Liver (tissue), 9 donors: ENCODE results near the gene CARD9. TPM values are rescaled to one million over a fixed set of nuclear protein-coding genes. Genes with fewer than 3 reads are reported as not detected.

Experiments
- DNase-seq: peaks from one replicate; pipeline ENCODE4 v3.0.0-alpha.2; 2017; ENCODE audit warnings: low spot score
- H3K27ac ChIP-seq, 2 donors: one replicate each; pipeline ENCODE4 v1.7.0; 2013; ENCODE audit warnings: inconsistent platforms in 2 of 2, low read length in 2 of 2, control low read depth in 1 of 2, low read depth in 1 of 2, mild to moderate bottlenecking in 1 of 2
- H3K27me3 ChIP-seq, 4 donors: one replicate each; pipeline versions ENCODE4 v1.6.1 to v1.7.0; 2013; ENCODE audit warnings: low read length in 3 of 4, inconsistent platforms in 1 of 4, mild to moderate bottlenecking in 1 of 4, moderate library complexity in 1 of 4; ENCODE audit not compliant: control insufficient read depth in 4 of 4, insufficient read depth in 4 of 4
- H3K36me3 ChIP-seq, 4 donors: one replicate each; pipeline versions ENCODE4 v1.6.1 to v1.7.0; 2013; ENCODE audit warnings: low read length in 3 of 4, mild to moderate bottlenecking in 3 of 4, low read depth in 1 of 4, moderate library complexity in 1 of 4; ENCODE audit not compliant: control insufficient read depth in 4 of 4, insufficient read depth in 3 of 4
- H3K4me1 ChIP-seq, 4 donors: one replicate each; pipeline versions ENCODE4 v1.6.1 to v1.7.0; 2013; ENCODE audit warnings: low read length in 3 of 4, mild to moderate bottlenecking in 3 of 4, moderate library complexity in 1 of 4; ENCODE audit not compliant: control insufficient read depth in 4 of 4, insufficient read depth in 4 of 4
- H3K4me3 ChIP-seq, 3 donors: one replicate each; pipeline versions ENCODE4 v1.6.1 to v1.7.0; 2013; ENCODE audit warnings: low read length in 3 of 3, control low read depth in 1 of 3, low read depth in 1 of 3, mild to moderate bottlenecking in 1 of 3
- H3K9ac ChIP-seq, 2 donors: one replicate each; pipeline ENCODE4 v1.7.0; 2013; ENCODE audit warnings: low read length in 2 of 2, mild to moderate bottlenecking in 2 of 2, moderate library complexity in 2 of 2, control low read depth in 1 of 2, low read depth in 1 of 2
- H3K9me3 ChIP-seq, 4 donors: one replicate each; pipeline versions ENCODE4 v1.6.1 to v1.7.0; 2013; ENCODE audit warnings: low read length in 3 of 4; ENCODE audit not compliant: control insufficient read depth in 4 of 4
- FOXA1 ChIP-seq: IDR thresholded peaks from 2 replicates; pipeline ENCODE4 v1.6.1; 2016; ENCODE audit warnings: antibody characterized with exemption
- FOXA2 ChIP-seq: IDR thresholded peaks from 2 replicates; pipeline ENCODE4 v1.6.1; 2016; ENCODE audit warnings: antibody characterized with exemption
- GABPA ChIP-seq, 2 donors: IDR thresholded peaks in 1 of 2; conservative IDR thresholded peaks in 1 of 2; 2 replicates each; pipeline ENCODE4 v1.6.1; 2016; ENCODE audit warnings: antibody characterized with exemption in 2 of 2, mild to moderate bottlenecking in 1 of 2, moderate library complexity in 1 of 2
- HNF4A ChIP-seq, 2 donors: conservative IDR thresholded peaks; 2 replicates each; pipeline ENCODE4 v1.6.1; 2016; ENCODE audit warnings: antibody characterized with exemption in 2 of 2, mild to moderate bottlenecking in 2 of 2
- HNF4G ChIP-seq: IDR thresholded peaks from 2 replicates; pipeline ENCODE4 v1.6.1; 2016; ENCODE audit warnings: antibody characterized with exemption
- JUND ChIP-seq, 2 donors: IDR thresholded peaks; 2 replicates each; pipeline ENCODE4 v1.6.1; 2016; ENCODE audit warnings: antibody characterized with exemption in 2 of 2
- MAX ChIP-seq: IDR thresholded peaks from 2 replicates; pipeline ENCODE4 v1.6.1; 2016; ENCODE audit warnings: antibody characterized with exemption
- NR2F2 ChIP-seq: IDR thresholded peaks from 2 replicates; pipeline ENCODE4 v1.6.1; 2016; ENCODE audit warnings: antibody characterized with exemption
- RAD21 ChIP-seq, 2 donors: IDR thresholded peaks; 2 replicates each; pipeline ENCODE4 v1.6.1; 2016; ENCODE audit warnings: antibody characterized with exemption in 2 of 2, mild to moderate bottlenecking in 2 of 2
- REST ChIP-seq: IDR thresholded peaks from 2 replicates; pipeline ENCODE4 v1.6.1; 2016; ENCODE audit warnings: antibody characterized with exemption, mild to moderate bottlenecking
- RXRA ChIP-seq, 2 donors: IDR thresholded peaks; 2 replicates each; pipeline ENCODE4 v1.6.1; 2017 to 2018; ENCODE audit warnings: antibody characterized with exemption in 2 of 2, mild to moderate bottlenecking in 1 of 2
- SP1 ChIP-seq: IDR thresholded peaks from 2 replicates; pipeline ENCODE4 v1.6.1; 2018; ENCODE audit warnings: antibody characterized with exemption, mild to moderate bottlenecking
- WGBS: extraction: QIAGEN DNeasy Blood & Tissue Kit; methylation state at CpG from one replicate; pipeline ENCODE4 v1.1.7; 2013; 5-methylcytosine and 5-hydroxymethylcytosine counted together
- polyA plus RNA-seq, 2 donors: library from polyadenylated mRNA; stranded (reverse) in 1 of 2; unstranded in 1 of 2; fragments of 200-250 nt in 1 of 2; fragments of >200 nt in 1 of 2; fragmentation: Nextera tagmentation in 1 of 2; extraction: Ambion mirVana in 1 of 2; gene quantifications; one replicate each; pipeline versions ENCODE4 v1.2.1 to v1.2.3, GENCODE V29; 2013 to 2015
- total RNA-seq, 2 donors: library from RNA; depleted of rRNA; stranded (reverse); fragments of >200 nt; gene quantifications; one replicate each; pipeline ENCODE4 v1.2.3, GENCODE V29; 2014
- TF ChIP-seq, protein P1 (sequence below): IDR thresholded peaks from 2 replicates; pipeline ENCODE4 v1.6.1; 2016; ENCODE audit warnings: antibody characterized with exemption
- TF ChIP-seq, protein P2 (sequence below): fragments of 150-350 bp; IDR thresholded peaks from 2 replicates; pipeline ENCODE4 v1.5.1; 2017; ENCODE audit warnings: improper control_type of control experiment, low read depth, low read length; ENCODE audit not compliant: missing input control
- donor health status: healthy.
- donor health status: healthy.
- donor health status: healthy.
- donor health status: healthy.
- donor health status: healthy.

The CARD9 gene
- total and polyA plus RNA-seq, 4 donors: 0.25 to 5.3 (median 2.2) TPM

DNA sequence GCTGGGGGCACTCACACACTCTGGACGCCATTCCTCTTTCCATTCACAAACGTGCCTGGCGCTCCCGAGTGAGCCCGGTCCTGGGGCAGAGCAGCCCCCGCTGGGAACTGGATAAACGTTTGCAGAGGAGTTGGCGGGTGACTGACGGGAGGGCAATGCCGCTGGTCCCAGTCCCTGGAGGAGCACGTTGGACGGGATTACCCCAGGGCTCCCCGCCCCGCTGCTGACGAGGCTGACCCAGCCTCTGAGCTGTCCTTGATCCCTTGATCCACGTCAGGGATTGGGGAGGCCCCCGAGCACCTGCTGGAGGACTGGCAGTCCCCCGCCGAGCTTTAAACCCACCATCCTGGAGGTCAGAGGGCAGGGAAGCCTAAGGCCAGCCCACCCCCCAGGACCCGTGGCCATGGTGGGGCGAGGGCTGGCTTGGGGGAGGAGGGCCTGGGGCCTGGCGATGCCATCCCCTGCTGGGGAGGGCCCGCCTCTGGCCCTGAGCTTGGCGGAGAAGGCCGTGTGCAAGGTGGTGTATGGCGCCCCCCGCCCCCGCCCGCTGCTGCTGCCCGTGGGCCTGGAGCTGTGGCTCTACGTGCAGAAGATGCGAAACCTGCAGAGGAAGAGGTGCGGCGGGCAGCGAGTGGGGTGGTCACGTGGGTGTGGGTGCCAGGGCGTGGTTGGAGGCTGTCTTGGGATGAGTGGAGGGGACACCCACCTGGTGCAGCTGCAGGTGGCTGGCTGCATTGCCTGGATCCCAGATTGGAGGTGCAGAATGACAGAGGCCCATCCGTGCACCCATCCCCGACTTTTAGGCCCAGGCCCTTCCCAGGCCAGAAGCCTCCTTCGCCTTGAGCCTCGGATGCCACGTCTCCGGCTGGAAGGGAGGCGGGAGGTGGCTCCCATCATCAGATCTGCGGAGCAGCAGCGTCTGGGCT, 41.6 kb downstream of the CARD9 start:
- Histone ChIP-seq H3K36me3 (no peaks in the 10 kb centered on the region), H3K9me3 (no peaks in the 10 kb centered on the region), H3K4me1 (peaks cover 0 to 6% (median under 1%) of the 10 kb centered on the region in 4 donors), H3K27ac (no peak overlapping the region), H3K4me3 (no peak overlapping the region), H3K9ac (no peak overlapping the region), H3K27me3 (no peaks in the 10 kb centered on the region)
- TF ChIP-seq REST (no peak), RAD21 (IDR thresholded peaks at IDR 0.05) (no peak), HNF4A (conservative IDR thresholded peaks at IDR 0.05) (no peak), RXRA (IDR thresholded peaks at IDR 0.05) (no peak), JUND (IDR thresholded peaks at IDR 0.05) (no peak), MAX (no peak), SP1 (no peak), NR2F2 (no peak), GABPA (IDR thresholded peaks at IDR 0.05 in 1 of 2, conservative IDR thresholded peaks at IDR 0.05 in 1 of 2) (no peak), FOXA1 (no peak)
- TF ChIP-seq, protein P1, sequence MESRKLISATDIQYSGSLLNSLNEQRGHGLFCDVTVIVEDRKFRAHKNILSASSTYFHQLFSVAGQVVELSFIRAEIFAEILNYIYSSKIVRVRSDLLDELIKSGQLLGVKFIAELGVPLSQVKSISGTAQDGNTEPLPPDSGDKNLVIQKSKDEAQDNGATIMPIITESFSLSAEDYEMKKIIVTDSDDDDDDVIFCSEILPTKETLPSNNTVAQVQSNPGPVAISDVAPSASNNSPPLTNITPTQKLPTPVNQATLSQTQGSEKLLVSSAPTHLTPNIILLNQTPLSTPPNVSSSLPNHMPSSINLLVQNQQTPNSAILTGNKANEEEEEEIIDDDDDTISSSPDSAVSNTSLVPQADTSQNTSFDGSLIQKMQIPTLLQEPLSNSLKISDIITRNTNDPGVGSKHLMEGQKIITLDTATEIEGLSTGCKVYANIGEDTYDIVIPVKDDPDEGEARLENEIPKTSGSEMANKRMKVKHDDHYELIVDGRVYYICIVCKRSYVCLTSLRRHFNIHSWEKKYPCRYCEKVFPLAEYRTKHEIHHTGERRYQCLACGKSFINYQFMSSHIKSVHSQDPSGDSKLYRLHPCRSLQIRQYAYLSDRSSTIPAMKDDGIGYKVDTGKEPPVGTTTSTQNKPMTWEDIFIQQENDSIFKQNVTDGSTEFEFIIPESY: no peak
- TF ChIP-seq, protein P2, sequence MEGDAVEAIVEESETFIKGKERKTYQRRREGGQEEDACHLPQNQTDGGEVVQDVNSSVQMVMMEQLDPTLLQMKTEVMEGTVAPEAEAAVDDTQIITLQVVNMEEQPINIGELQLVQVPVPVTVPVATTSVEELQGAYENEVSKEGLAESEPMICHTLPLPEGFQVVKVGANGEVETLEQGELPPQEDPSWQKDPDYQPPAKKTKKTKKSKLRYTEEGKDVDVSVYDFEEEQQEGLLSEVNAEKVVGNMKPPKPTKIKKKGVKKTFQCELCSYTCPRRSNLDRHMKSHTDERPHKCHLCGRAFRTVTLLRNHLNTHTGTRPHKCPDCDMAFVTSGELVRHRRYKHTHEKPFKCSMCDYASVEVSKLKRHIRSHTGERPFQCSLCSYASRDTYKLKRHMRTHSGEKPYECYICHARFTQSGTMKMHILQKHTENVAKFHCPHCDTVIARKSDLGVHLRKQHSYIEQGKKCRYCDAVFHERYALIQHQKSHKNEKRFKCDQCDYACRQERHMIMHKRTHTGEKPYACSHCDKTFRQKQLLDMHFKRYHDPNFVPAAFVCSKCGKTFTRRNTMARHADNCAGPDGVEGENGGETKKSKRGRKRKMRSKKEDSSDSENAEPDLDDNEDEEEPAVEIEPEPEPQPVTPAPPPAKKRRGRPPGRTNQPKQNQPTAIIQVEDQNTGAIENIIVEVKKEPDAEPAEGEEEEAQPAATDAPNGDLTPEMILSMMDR: no peak
- DNase-seq: no peak
- 83% methylated on average over 46 of the region's 46 CpGs for WGBS

- Histone ChIP-seq H3K4me1 (peaks cover 0 to 12% (median under 1%) of the 10 kb centered on the region in 4 donors), H3K36me3 (no peaks in the 10 kb centered on the region), H3K27me3 (no peaks in the 10 kb centered on the region), H3K9ac (no peak overlapping the region), H3K27ac (no peak overlapping the region), H3K4me3 (no peak overlapping the region), H3K9me3 (no peaks in the 10 kb centered on the region)
- DNase-seq: no peak
- TF ChIP-seq FOXA2 (no peak), HNF4G (no peak), JUND (IDR thresholded peaks at IDR 0.05) (no peak), SP1 (no peak), RXRA (IDR thresholded peaks at IDR 0.05) (no peak)
- TF ChIP-seq, protein P2: no peak
- 90% methylated on average over 15 of the region's 15 CpGs for WGBS
These were observed 42.4 kb downstream of the CARD9 start for GRCh38 chr9:136331030-136331429.
